Aorta (tissue), 5 donors: ENCODE results near the gene TOX2. TPM values are rescaled to one million over a fixed set of nuclear protein-coding genes. Genes with fewer than 3 reads are reported as not detected.

Experiments used
- ATAC-seq: fragments of 200-7000 bp; cut with Tn5 transposase; one replicate; pipeline ENCODE4 v1.9.1; 2022; ENCODE audit warnings: moderate library complexity; ENCODE audit not compliant: low FRiP score
- DNase-seq, 2 donors: peaks; one replicate each; pipeline ENCODE4 v3.0.0-alpha.2; 2020
- H3K27ac ChIP-seq, 2 donors: one replicate each; pipeline ENCODE4 v1.5.1; 2013; ENCODE audit warnings: low read length in 2 of 2, mild to moderate bottlenecking in 2 of 2, moderate library complexity in 2 of 2, control low read depth in 1 of 2, inconsistent platforms in 1 of 2, low read depth in 1 of 2
- H3K27me3 ChIP-seq, 2 donors: one replicate each; pipeline ENCODE4 v1.6.1; 2013; ENCODE audit warnings: control low read depth in 1 of 2, low read length in 1 of 2, mild to moderate bottlenecking in 1 of 2, moderate library complexity in 1 of 2; ENCODE audit not compliant: insufficient read depth in 2 of 2, control insufficient read depth in 1 of 2
- H3K36me3 ChIP-seq, 2 donors: one replicate each; pipeline ENCODE4 v1.6.1; 2013; ENCODE audit warnings: control low read depth in 1 of 2, low read length in 1 of 2, mild to moderate bottlenecking in 1 of 2; ENCODE audit not compliant: insufficient read depth in 2 of 2, control insufficient read depth in 1 of 2
- H3K4me1 ChIP-seq, 2 donors: one replicate each; pipeline ENCODE4 v1.6.1; 2013; ENCODE audit warnings: low read length in 2 of 2, control low read depth in 1 of 2, mild to moderate bottlenecking in 1 of 2, moderate library complexity in 1 of 2; ENCODE audit not compliant: insufficient read depth in 2 of 2, control insufficient read depth in 1 of 2
- H3K4me3 ChIP-seq, 2 donors: one replicate each; pipeline ENCODE4 v1.5.1; 2013; ENCODE audit warnings: low read length in 2 of 2, control low read depth in 1 of 2, mild to moderate bottlenecking in 1 of 2
- H3K9me3 ChIP-seq: one replicate; pipeline ENCODE4 v1.6.1; 2013; ENCODE audit warnings: mild to moderate bottlenecking, low read length; ENCODE audit not compliant: control insufficient read depth
- WGBS, 2 donors: extraction: QIAGEN DNeasy Blood & Tissue Kit; methylation state at CpG; one replicate each; pipeline ENCODE4 v1.1.7; 2013; 5-methylcytosine and 5-hydroxymethylcytosine counted together
- intact Hi-C, 2 donors: fragments of 100-400 bp; cut with DNase I; formaldehyde crosslinking; loops; one replicate each; pipeline versions ENCODE4 v1.14.2 to v1.15.0; 2022
- polyA plus RNA-seq, 2 donors: library from polyadenylated mRNA; stranded (reverse); fragments of 200-250 nt; gene quantifications; one replicate each; pipeline ENCODE4 v1.2.3, GENCODE V29; 2013
- total RNA-seq, 2 donors: library from RNA; stranded (reverse); fragmentation: NEBNext Ultra II Directional; extraction: Animal tissue kit (Norgen Biotek cat#: 25700); gene quantifications; one replicate each; pipeline ENCODE4 v1.2.1, GENCODE V29; 2021
- donor health status: healthy with polysubstance abuse.
- donor health status: Bipolar disorder and iron deficiency.
- donor health status: DM: no; HTN: no; CAD: no.
- donor health status: DM: no; HTN: no; CAD: no.
- donor health status: DM: yes; HTN: yes; CAD: no.

Gene TOX2
- total and polyA plus RNA-seq, 4 donors = 1.1 to 17.2 (median 9.4) TPM

DNA sequence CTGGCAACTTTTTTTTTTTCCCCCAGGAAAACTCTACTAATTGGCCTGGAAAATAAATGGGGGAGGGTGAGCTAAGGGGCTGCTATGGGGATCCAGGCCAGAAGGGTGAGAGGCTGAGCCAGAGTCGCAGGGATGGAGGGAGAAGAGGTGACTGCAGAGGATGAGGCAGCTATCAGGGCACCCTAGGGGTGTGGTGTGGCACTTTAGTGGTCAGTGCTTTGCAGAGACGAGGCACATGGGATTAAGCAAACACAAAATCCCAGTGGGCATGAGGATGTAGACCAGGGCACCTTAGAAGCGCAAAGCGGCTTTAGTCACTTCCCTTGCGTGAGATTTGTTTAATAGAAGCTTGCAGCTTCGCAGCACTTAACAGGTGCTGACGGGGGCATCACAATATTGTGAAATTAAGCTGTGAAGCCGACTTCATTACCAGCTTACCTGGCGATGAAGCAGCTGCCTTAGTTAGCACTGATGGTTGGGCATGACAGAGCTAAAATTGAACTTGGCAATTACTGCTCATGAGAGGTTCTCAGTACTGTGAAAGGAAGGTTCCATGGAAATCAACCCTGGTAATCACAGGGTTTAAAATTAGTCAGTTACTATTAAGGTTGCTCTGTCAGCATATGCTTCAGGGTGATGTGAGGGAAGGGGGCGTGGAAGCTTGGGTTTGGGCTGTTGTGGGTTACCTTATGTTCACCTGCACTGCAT is 26.0 kb downstream of the TOX2 start:
- 86 to 91% methylated on average over 10 of the region's 10 CpGs for WGBS, 2 donors

DNA sequence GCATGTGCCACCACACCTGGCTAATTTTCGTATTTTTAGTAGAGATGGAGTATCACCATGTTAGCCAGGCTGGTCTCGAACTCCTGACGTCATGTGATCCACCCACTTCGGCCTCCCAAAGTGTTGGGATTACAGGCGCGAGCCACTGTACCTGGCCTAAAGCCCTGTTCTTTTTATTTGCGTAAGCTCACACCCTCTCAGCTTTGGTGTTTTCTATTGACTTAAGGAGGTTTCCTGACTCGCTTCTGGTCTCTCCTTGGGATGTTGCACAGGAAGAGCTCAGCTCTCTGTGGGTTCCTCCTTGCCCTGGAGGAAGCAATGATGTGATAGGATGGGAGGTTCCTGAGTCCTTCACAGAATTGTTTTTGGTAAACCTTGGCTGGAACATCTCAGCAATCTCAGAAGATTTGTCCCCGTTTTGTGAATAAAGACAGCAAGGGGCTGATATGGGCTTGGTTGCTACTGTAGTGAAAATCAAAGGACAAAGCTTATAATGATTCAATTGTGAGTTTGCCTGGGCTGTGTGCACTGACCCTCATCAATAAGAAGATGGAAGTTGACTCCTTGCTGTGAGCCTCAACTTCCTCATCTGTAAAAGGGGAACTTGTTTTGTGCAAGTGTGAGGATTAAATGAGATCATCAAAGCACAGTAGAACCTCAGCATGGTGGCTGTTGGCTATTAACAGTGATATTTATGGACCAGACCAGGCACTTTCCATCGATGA is 27.0 kb downstream of the TOX2 start:
- ATAC-seq (no peak), DNase-seq (no peak)
- Histone ChIP-seq H3K9me3 (no peaks in the 10 kb centered on the region), H3K4me3 (no peak overlapping the region), H3K27me3 (no peaks in the 10 kb centered on the region), H3K4me1 (no peaks in the 10 kb centered on the region), H3K27ac (no peak overlapping the region), H3K36me3 (no peaks in the 10 kb centered on the region)
- 74% methylated on average over 10 of the region's 10 CpGs for WGBS, 2 donors
- intact Hi-C loops = no loop called here

More for the DNA sequence above, 26.0 kb downstream of the TOX2 start:
- no peak for ATAC-seq
- no peaks in the 10 kb centered on the region for H3K9me3 ChIP-seq
- DNase-seq = peak in 1 of 2 donors; percentile 23
- no peak overlapping the region for H3K4me3 ChIP-seq
- H3K27me3 ChIP-seq = no peaks in the 10 kb centered on the region
- H3K27ac ChIP-seq = no peak overlapping the region
- intact Hi-C loops = no loop called here
- H3K4me1 ChIP-seq = no peaks in the 10 kb centered on the region
- no peaks in the 10 kb centered on the region for H3K36me3 ChIP-seq

DNA sequence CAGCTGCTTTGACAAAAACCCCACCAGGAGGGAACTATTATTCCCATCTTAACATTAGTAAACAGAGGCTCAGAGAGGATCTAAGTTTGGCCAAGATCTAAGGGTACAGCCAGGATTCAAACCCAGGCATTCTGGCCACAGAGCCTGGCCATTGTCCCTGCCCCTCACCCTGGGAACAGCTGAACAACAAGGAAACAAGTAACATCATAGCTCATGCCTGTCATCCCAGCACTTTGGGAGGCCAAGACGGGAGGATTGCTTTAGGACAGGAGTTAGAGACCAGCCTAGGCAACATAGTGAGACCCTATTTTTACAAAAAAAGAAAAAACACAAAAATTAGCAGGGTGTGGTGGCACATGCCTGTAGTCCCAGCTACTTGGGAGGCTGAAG is 27.5 kb downstream of the TOX2 start:
- Histone ChIP-seq H3K27ac (no peak overlapping the region), H3K27me3 (no peaks in the 10 kb centered on the region), H3K36me3 (no peaks in the 10 kb centered on the region), H3K4me3 (no peak overlapping the region), H3K4me1 (no peaks in the 10 kb centered on the region), H3K9me3 (no peaks in the 10 kb centered on the region)
- DNase-seq (peak in 1 of 2 donors; percentile 57), ATAC-seq (no peak)
- intact Hi-C loops = no loop called here
- WGBS, 2 donors = 95 to 100% methylated on average over 1 of the region's 1 CpG

DNA sequence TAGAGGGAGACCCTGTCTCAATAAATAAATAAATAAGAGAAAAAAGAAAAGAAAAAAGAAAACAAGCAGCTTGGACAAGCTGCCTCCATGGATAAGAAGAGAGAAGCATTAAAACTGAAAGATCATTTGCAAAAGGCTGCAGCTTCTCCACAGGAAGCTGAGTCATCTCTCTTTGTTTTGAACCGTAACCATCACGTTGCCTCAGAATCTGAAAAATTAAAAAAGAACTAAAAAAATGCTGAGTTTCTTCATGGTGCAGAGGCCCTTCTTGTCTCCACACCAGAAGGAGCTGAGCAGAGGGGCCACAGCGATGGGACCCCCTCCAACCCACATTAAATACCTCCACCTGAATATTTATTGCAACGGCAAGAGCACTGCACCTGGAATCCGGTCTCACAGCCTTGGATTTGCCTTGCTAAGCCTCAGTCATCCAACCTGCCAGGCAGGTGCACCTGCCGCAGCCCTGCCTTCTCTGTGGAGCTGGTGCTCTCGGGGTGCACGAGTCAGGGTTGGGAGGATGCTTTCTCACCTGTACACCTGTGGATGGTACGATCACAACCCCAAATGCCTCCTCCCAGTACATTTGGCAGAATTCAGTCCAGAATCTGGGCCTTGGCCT is 28.1 kb downstream of the TOX2 start:
- intact Hi-C loops = no loop called here
- DNase-seq = peak in 1 of 2 donors; percentile 48
- Histone ChIP-seq H3K4me3 (no peak overlapping the region), H3K27ac (no peak overlapping the region), H3K4me1 (no peaks in the 10 kb centered on the region), H3K9me3 (no peaks in the 10 kb centered on the region), H3K36me3 (no peaks in the 10 kb centered on the region), H3K27me3 (no peaks in the 10 kb centered on the region)
- WGBS, 2 donors = 68 to 73% methylated on average over 9 of the region's 9 CpGs
- no peak for ATAC-seq

DNA sequence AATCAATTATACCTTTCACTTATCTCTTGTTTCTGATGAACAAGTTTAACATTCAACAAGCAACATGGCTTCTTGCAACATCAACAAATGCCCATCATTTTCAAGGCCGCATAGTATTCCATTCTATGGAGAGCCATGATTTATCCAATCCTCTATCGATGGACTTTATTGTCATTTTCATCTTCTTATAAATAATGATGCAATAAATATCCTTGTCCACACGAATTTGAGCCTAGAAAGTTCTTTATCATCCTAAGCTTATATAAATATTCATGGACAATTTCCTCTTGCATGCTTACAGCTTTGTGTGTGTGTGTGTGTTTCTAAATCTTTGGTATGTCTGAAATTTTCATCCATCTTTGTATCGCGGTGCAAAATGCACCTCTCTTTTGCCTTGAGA is 29.1 kb downstream of the TOX2 start:
- no peak for ATAC-seq

DNA sequence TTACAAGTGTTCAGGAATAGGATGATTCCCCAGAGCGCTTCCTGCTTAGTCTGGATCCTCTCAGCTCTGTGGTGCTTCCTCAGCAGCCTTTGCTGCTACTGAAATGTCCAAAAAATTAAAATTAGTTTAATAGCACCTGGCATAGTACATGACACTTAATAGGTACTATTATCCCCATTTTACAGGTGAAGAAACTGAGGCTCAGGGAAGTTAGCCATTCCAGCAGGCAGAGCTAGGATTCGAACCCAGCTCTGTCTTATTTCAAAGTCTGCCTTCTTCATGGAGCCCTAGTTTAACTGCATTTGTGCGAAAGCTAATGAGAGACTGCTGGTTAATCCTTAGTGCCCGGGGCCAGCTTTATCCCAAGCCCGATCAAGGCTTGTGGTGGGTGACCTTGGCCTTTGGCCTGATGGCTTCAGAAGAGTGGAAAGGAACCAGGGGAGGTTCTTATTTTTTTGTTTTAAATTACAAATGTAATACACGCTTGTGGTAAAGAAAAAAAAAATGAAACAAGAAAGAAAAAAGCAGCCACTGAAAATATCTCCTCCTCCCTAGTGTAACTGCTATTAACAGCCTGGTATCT is 30.1 kb downstream of the TOX2 start:
- ATAC-seq (no peak), DNase-seq (peak in 1 of 2 donors; percentile 19)
- Histone ChIP-seq H3K4me3 (no peak overlapping the region), H3K9me3 (no peaks in the 10 kb centered on the region), H3K27ac (no peak overlapping the region), H3K4me1 (no peaks in the 10 kb centered on the region), H3K36me3 (no peaks in the 10 kb centered on the region), H3K27me3 (no peaks in the 10 kb centered on the region)
- WGBS, 2 donors = 87 to 89% methylated on average over 6 of the region's 6 CpGs
- intact Hi-C loops = no loop called here

More for the DNA sequence above, 29.1 kb downstream of the TOX2 start:
- DNase-seq = no peak
- WGBS, 2 donors = 90 to 92% methylated on average over 5 of the region's 5 CpGs
- intact Hi-C loops = no loop called here
- Histone ChIP-seq H3K4me1 (no peaks in the 10 kb centered on the region), H3K27me3 (no peaks in the 10 kb centered on the region), H3K36me3 (no peaks in the 10 kb centered on the region), H3K4me3 (no peak overlapping the region), H3K27ac (no peak overlapping the region), H3K9me3 (no peaks in the 10 kb centered on the region)

DNA sequence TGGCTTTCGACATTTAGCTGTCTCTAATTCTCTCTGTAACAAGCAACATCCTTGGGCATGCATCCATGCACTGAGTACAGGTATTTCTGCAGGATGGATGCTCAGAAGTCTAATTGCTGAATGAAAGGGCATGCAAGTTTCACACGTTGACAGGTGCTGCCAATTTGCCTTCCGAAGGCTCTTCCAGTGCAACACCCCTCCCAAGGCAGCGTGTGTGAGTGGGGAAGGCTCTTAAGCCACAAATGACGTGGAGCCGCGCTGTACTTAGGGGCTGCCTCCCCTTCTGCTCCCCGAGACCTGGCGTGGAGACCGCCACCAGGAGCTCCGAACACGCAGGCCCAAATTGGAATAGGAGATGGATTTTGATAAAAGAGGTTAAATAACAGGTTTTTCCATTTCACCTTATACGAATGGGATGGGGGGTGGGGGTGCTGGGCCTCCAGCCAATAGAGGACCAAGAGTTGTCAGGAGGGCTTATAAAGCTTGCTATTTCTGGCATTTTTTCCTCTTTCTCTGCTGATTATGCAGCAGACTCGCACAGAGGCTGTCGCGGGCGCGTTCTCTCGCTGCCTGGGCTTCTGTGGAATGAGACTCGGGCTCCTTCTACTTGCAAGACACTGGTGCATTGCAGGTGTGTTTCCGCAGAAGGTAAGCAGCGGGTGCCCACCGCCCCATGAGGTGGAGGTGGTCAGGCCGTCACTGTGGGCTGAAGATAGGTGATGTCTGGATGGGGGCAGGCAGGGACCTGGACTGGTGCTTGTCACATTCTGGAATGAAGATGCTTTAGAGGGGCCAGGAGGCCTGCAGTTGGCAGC is 30.9 kb downstream of the TOX2 start:
- Histone ChIP-seq H3K27ac (no peak overlapping the region), H3K4me3 (no peak overlapping the region), H3K4me1 (no peaks in the 10 kb centered on the region), H3K36me3 (no peaks in the 10 kb centered on the region), H3K9me3 (no peaks in the 10 kb centered on the region), H3K27me3 (no peaks in the 10 kb centered on the region)
- intact Hi-C loops = no loop called here
- ATAC-seq (no peak), DNase-seq (peak in 1 of 2 donors; percentile 57)
- WGBS, 2 donors = 81 to 86% methylated on average over 24 of the region's 24 CpGs

DNA sequence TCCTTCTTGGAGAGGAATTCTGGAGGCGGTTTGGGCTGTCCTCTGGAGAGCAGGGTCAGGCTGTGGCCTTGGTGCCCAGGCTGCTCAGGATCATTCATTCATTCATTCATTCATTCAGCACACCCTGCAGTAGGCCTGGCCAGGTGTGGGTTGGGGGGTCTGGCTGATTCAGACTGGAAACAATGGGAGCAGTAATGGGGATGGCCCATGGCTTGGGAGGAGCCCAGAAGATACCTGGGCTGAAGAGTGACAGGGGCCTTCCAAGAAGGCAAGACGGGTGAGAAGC is 31.5 kb downstream of the TOX2 start:
- Histone ChIP-seq H3K36me3 (no peaks in the 10 kb centered on the region), H3K4me3 (no peak overlapping the region), H3K4me1 (no peaks in the 10 kb centered on the region), H3K27ac (no peak overlapping the region), H3K27me3 (no peaks in the 10 kb centered on the region), H3K9me3 (no peaks in the 10 kb centered on the region)
- no peak for ATAC-seq
- peak in 1 of 2 donors; percentile 42 for DNase-seq
- 90 to 95% methylated on average over 2 of the region's 2 CpGs for WGBS, 2 donors
- intact Hi-C loops = no loop called here
